Keratinocyte (primary cell): Measurements from ENCODE around the gene CLEC18A. TPM values are rescaled to one million over a fixed set of nuclear protein-coding genes. Genes with fewer than 3 reads are reported as not detected.
"Not testable (repeated sequence)": the region's sequence is repeated elsewhere in the genome, so short reads cannot be mapped to it uniquely, and the experiment has no call there.

ENCODE experiments used
- DNase-seq: peaks from one replicate; pipeline ENCODE4 v3.0.0-alpha.2; 2011; ENCODE audit warnings: low read depth, missing footprints, low spot score
- FAIRE-seq: peaks from 2 replicates; lab custom pipeline; 2011; peaks lifted over from hg19 to GRCh38; lab: Jason Lieb, UNC
- H2AFZ ChIP-seq: 2 replicates; pipeline ENCODE4 v1.6.0; 2012; ENCODE audit warnings: low read length, control low read depth, inconsistent platforms; ENCODE audit not compliant: control insufficient read depth
- H3K27ac ChIP-seq: 2 replicates; pipeline ENCODE4 v1.5.1; 2011; ENCODE audit warnings: low read length; ENCODE audit not compliant: control insufficient read depth, insufficient read depth
- H3K27me3 ChIP-seq: 3 replicates; pipeline ENCODE4 v1.6.0; 2011; ENCODE audit warnings: low read length; ENCODE audit not compliant: control insufficient read depth, insufficient read depth; ENCODE audit errors: extremely low read depth
- H3K36me3 ChIP-seq, 2 experiments: 2 replicates in 1 of 2; 3 replicates in 1 of 2; pipeline ENCODE4 v1.5.1; 2011; ENCODE audit warnings: low read length in 2 of 2, mild to moderate bottlenecking in 1 of 2; ENCODE audit not compliant: control insufficient read depth in 2 of 2, insufficient read depth in 2 of 2; ENCODE audit errors: extremely low read depth in 1 of 2
- H3K4me1 ChIP-seq: 3 replicates; pipeline ENCODE4 v1.5.1; 2011; ENCODE audit warnings: low read length; ENCODE audit not compliant: control insufficient read depth, insufficient read depth; ENCODE audit errors: extremely low read depth
- H3K4me2 ChIP-seq: 3 replicates; pipeline ENCODE4 v1.6.0; 2011; ENCODE audit warnings: low read depth, low read length; ENCODE audit not compliant: control insufficient read depth, insufficient read depth; ENCODE audit errors: extremely low read depth
- H3K4me3 ChIP-seq, 3 experiments: fragments of 200-600 bp in 1 of 3; sonication (generic) in 1 of 3; 2 replicates in 2 of 3; 3 replicates in 1 of 3; pipeline ENCODE4 v1.5.1; 2011 to 2016; ENCODE audit warnings: low read length in 3 of 3, mild to moderate bottlenecking in 3 of 3, control low read depth in 2 of 3, inconsistent platforms in 1 of 3, low read depth in 1 of 3, mixed read lengths in 1 of 3, mixed run types in 1 of 3, moderate library complexity in 1 of 3; ENCODE audit not compliant: control insufficient read depth in 2 of 3, insufficient read depth in 2 of 3; ENCODE audit errors: extremely low read depth in 1 of 3
- H3K79me2 ChIP-seq: 2 replicates; pipeline ENCODE4 v1.6.0; 2012; ENCODE audit warnings: low read length; ENCODE audit not compliant: control insufficient read depth, insufficient read depth
- H3K9ac ChIP-seq: 3 replicates; pipeline ENCODE4 v1.6.0; 2011; ENCODE audit warnings: low read length; ENCODE audit not compliant: control insufficient read depth, insufficient read depth; ENCODE audit errors: extremely low read depth
- H3K9me1 ChIP-seq: 3 replicates; pipeline ENCODE4 v1.6.0; 2011; ENCODE audit warnings: low read length; ENCODE audit not compliant: control insufficient read depth, insufficient read depth; ENCODE audit errors: extremely low read depth
- H3K9me3 ChIP-seq: 2 replicates; pipeline ENCODE4 v1.5.1; 2012; ENCODE audit warnings: low read depth, low read length; ENCODE audit not compliant: control insufficient read depth
- H4K20me1 ChIP-seq: 3 replicates; pipeline ENCODE4 v1.6.0; 2011; ENCODE audit warnings: low read length; ENCODE audit not compliant: control insufficient read depth, insufficient read depth; ENCODE audit errors: extremely low read depth
- EZH2 ChIP-seq: IDR thresholded peaks from one replicate; pipeline ENCODE4 v1.6.1; 2012; ENCODE audit warnings: inconsistent platforms, mild to moderate bottlenecking, low read length, moderate library complexity
- dilution Hi-C: fragments of 300-500 bp; cut with MboI; formaldehyde crosslinking; loops from one replicate; pipeline ENCODE4 v1.7.0; 2020; ENCODE audit warnings: low sequenced_read_pairs; ENCODE audit not compliant: extremely low pct_ligation_motif_present
- polyA plus RNA-seq, 5 experiments: library from polyadenylated mRNA; depleted of rRNA in 3 of 5; stranded (reverse) in 3 of 5; stranded (forward) in 1 of 5; unstranded in 1 of 5; fragments of >200 nt; gene quantifications; 1 replicate in 1 of 5; 2 replicates in 3 of 5; 3 replicates in 1 of 5; pipeline versions ENCODE4 v1.2.1 to v1.2.3, GENCODE V29; 2011 to 2012; ENCODE audit warnings: missing spikeins in 2 of 5, low read depth in 1 of 5, low replicate concordance in 1 of 5
- TF ChIP-seq, protein P1 (sequence below), 3 experiments: IDR thresholded peaks in 1 of 3; conservative IDR thresholded peaks in 1 of 3; optimal IDR thresholded peaks in 1 of 3; 2 replicates in 2 of 3; 3 replicates in 1 of 3; pipeline versions ENCODE3 to v1.5.1; 2011; ENCODE audit warnings: low read length in 3 of 3, mild to moderate bottlenecking in 3 of 3, moderate library complexity in 2 of 3, control low read depth in 1 of 3, inconsistent platforms in 1 of 3; ENCODE audit not compliant: insufficient read depth in 2 of 3; ENCODE audit errors: extremely low read depth in 1 of 3

Gene CLEC18A
- polyA plus RNA-seq, 1 donor (not counting 4 experiments of a cell fraction or from before 2014, with no cell fraction given) = 0.14 TPM

DNA sequence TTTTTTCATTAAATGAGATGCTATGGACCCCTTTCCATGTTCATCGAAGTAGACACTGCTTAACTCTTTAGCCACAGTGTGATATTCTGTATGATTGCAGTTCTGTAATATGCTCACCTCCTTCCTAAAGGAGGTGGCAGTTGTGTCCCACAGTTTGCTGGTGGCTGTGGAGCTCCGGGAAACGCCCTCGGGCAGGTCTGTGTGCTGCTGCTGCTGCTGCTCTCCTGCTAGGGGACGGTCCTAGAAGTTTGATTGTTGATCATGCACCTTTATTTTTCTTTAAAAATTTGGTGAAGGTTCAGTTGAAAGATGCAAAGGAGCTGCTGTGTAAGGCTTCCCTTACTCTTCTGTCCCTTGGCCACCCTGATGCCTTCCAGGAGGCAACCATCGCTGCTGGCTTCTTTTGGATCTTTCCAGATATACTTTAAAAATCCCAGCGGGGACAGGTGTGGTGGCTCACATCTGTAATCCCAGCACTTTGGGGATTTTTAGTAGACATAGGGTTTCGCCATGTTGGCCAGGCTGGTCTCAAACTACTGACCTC, 8.4 kb upstream of the CLEC18A start:
- H3K79me2 ChIP-seq = no peaks in the 10 kb centered on the region
- no peak overlapping the region for H3K4me2 ChIP-seq
- no peaks in the 10 kb centered on the region for H3K9me1 ChIP-seq
- H3K36me3 ChIP-seq = peaks cover 1 to 7% of the 10 kb centered on the region in 2 experiments
- FAIRE-seq = no peak
- no peaks in the 10 kb centered on the region for H3K9me3 ChIP-seq
- H3K4me1 ChIP-seq = no peaks in the 10 kb centered on the region
- TF ChIP-seq, protein P1, sequence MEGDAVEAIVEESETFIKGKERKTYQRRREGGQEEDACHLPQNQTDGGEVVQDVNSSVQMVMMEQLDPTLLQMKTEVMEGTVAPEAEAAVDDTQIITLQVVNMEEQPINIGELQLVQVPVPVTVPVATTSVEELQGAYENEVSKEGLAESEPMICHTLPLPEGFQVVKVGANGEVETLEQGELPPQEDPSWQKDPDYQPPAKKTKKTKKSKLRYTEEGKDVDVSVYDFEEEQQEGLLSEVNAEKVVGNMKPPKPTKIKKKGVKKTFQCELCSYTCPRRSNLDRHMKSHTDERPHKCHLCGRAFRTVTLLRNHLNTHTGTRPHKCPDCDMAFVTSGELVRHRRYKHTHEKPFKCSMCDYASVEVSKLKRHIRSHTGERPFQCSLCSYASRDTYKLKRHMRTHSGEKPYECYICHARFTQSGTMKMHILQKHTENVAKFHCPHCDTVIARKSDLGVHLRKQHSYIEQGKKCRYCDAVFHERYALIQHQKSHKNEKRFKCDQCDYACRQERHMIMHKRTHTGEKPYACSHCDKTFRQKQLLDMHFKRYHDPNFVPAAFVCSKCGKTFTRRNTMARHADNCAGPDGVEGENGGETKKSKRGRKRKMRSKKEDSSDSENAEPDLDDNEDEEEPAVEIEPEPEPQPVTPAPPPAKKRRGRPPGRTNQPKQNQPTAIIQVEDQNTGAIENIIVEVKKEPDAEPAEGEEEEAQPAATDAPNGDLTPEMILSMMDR (optimal IDR thresholded peaks at IDR 0.05 in 1 of 3, IDR thresholded peaks at IDR 0.05 in 1 of 3, conservative IDR thresholded peaks at IDR 0.05 in 1 of 3; ENCODE audit: extremely low read depth in 1 of 3, insufficient read depth in 2 of 3, low read length in 3 of 3) = no peak
- TF ChIP-seq EZH2 = no peak
- no peak overlapping the region for H3K9ac ChIP-seq
- no peak for DNase-seq
- H2AFZ ChIP-seq = no peak overlapping the region
- no peaks in the 10 kb centered on the region for H4K20me1 ChIP-seq
- no peak overlapping the region for H3K4me3 ChIP-seq
- dilution Hi-C loops = no loop called here
- H3K27ac ChIP-seq = no peak overlapping the region
- H3K27me3 ChIP-seq = no peaks in the 10 kb centered on the region

DNA sequence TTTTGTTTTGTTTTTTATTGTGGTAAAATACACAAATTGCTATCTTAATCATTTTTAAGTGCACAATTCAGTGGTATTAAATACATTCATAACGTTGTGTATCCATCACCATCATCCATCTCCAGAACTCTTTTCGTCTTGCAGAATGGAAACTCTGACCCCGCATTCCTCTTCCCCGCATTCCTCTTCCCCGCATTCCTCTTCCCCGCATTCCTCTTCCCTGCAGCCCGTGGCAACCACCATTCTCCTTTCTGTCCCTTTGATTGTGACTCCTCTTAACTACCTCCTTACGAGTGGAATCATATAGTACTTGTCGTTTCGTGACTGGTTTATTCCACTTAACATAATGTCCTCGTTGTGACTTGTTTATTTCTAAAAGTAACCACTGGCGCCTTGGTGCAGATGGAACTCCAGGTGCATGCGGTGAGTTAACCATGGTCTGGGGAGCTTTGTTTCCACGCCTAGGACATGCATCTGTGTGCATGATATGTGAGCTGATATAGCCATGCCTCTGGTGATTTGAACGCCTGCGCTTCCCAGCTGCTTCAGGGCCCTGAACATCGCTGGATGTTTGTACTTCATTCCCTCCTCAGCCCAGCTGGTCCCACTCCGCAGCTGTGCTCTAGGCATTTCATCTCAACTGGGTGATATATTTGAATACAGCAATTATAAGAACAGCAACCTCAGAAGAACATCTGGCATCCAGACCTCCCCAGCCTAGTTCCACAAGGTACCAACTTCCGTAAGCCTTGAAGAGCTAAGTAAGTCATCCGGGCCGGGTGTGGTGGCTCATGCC, 7.7 kb upstream of the CLEC18A start:
- FAIRE-seq, H3K27ac ChIP-seq, DNase-seq, H3K9me3 ChIP-seq, H2AFZ ChIP-seq, H3K4me2 ChIP-seq, H3K9ac ChIP-seq, H3K36me3 ChIP-seq, H3K27me3 ChIP-seq, H4K20me1 ChIP-seq, H3K79me2 ChIP-seq, H3K4me1 ChIP-seq, dilution Hi-C loops, H3K9me1 ChIP-seq, H3K4me3 ChIP-seq: not testable (repeated sequence)

DNA sequence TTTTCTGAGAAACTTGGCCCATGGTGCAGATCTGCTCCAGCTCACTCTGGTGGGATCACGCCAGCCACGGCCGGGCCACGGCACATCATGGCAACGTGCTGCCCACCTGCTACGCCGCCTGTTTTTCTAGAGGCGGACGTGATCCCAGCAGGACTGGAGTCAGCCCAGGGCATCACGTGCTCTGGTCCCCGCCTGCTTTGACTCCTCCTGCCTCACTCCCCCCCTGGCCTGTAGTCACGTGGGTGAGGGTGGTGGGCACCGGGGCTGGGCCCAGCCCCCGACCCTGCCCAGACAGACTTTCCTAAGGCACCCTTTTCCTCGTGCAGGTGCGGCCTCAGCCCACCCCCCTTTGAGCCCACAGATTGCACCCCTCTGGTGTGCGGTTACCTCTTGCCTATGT, 723 bp upstream of the CLEC18A start:
- H2AFZ ChIP-seq, H3K9me1 ChIP-seq, DNase-seq, dilution Hi-C loops, H4K20me1 ChIP-seq, H3K27ac ChIP-seq, H3K79me2 ChIP-seq, FAIRE-seq, H3K4me1 ChIP-seq, H3K36me3 ChIP-seq, H3K9me3 ChIP-seq, H3K27me3 ChIP-seq, H3K9ac ChIP-seq, H3K4me2 ChIP-seq, H3K4me3 ChIP-seq: not testable (repeated sequence)

DNA sequence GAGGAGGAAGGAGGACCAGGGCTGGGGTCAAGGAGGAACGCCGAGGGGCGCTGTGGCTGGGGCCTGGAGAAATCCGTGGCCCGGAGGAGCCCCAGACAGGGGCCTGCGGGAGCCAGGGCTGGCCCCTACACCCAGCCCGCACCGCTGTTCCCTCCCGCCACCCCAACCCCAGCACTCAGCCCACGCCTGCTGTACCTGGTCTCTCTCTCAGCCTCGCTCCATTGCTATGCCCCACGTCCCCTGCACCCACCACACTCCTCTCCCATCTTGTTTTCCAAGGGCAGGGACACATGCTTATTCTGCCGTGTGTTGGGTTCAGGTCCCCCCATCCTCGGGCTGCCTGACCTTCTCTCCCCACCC, 518 bp downstream of the CLEC18A start:
- dilution Hi-C loops, H3K4me3 ChIP-seq, H3K4me1 ChIP-seq, FAIRE-seq, H3K36me3 ChIP-seq, H3K27ac ChIP-seq, H3K79me2 ChIP-seq, H3K27me3 ChIP-seq, H3K4me2 ChIP-seq, DNase-seq, H3K9me1 ChIP-seq, H4K20me1 ChIP-seq, H3K9ac ChIP-seq, H3K9me3 ChIP-seq, H2AFZ ChIP-seq: not testable (repeated sequence)
